Measurements from ENCODE around the gene OAT. TPM values are rescaled to one million over a fixed set of nuclear protein-coding genes. Genes with fewer than 3 reads are reported as not detected.

OAT gene
- total RNA-seq, 1 donor from 2014 or later, result 119 TPM

GRCh38 chr10:124453960-124454610 lies 35.4 kb upstream of the OAT start:
- Histone ChIP-seq H3K4me2 (ENCODE audit: low read length) (no peak overlapping the region), H3K36me3 (ENCODE audit: insufficient read depth, low read length) (no peaks in the 10 kb centered on the region), H4K20me1 (ENCODE audit: insufficient read depth, low read length) (peaks cover 2% of the 10 kb centered on the region), H2AFZ (ENCODE audit: low read depth, low read length) (no peak overlapping the region), H3K4me3 (ENCODE audit: insufficient read depth, low read depth, low read length) (no peak overlapping the region), H3K4me1 (ENCODE audit: insufficient read depth, low read length) (no peaks in the 10 kb centered on the region), H3K27ac (ENCODE audit: low read depth, low read length) (no peak overlapping the region), H3K9ac (ENCODE audit: low read length) (no peak overlapping the region), H3K9me3 (ENCODE audit: insufficient read depth, low read depth, low read length) (no peaks in the 10 kb centered on the region), H3K79me2 (ENCODE audit: insufficient read depth, low read length) (no peaks in the 10 kb centered on the region), H3K27me3 (ENCODE audit: insufficient read depth, low read length) (peaks cover 62% of the 10 kb centered on the region)
- Mint-ChIP-seq H3K9me3 (ENCODE audit: unreplicated experiment) (no peaks in the 10 kb centered on the region), H3K27me3 (ENCODE audit: low read depth, unreplicated experiment) (peaks cover 61% of the 10 kb centered on the region), H3K27ac (ENCODE audit: unreplicated experiment) (no peak overlapping the region), H3K4me3 (ENCODE audit: unreplicated experiment) (no peak overlapping the region), H3K36me3 (ENCODE audit: low read depth, unreplicated experiment) (no peaks in the 10 kb centered on the region), H3K4me1 (ENCODE audit: low read depth, unreplicated experiment) (peaks cover 4% of the 10 kb centered on the region)
- DNase-seq (ENCODE audit: low read depth) (no peak), FAIRE-seq (no peak)
- TF ChIP-seq EZH2 (IDR thresholded peaks at IDR 0.05; ENCODE audit: insufficient read depth, low read length), result no peak
- no peak for TF ChIP-seq CTCF (IDR thresholded peaks at IDR 0.05; ENCODE audit: insufficient read depth, low read depth, low read length)

- no peaks in the 10 kb centered on the region for H3K36me3 ChIP-seq (ENCODE audit: insufficient read depth, low read length)
- peaks cover 74% of the 10 kb centered on the region for H3K27me3 Mint-ChIP-seq (ENCODE audit: low read depth, unreplicated experiment)
- peaks cover 4% of the 10 kb centered on the region for H3K4me1 Mint-ChIP-seq (ENCODE audit: low read depth, unreplicated experiment)
- no peaks in the 10 kb centered on the region for H3K36me3 Mint-ChIP-seq (ENCODE audit: low read depth, unreplicated experiment)
- H4K20me1 ChIP-seq (ENCODE audit: insufficient read depth, low read length), result peaks cover 5% of the 10 kb centered on the region
- FAIRE-seq (no peak), DNase-seq (ENCODE audit: low read depth) (no peak)
- no peak overlapping the region for H3K4me2 ChIP-seq (ENCODE audit: low read length)
- H3K9me3 Mint-ChIP-seq (ENCODE audit: unreplicated experiment), result peaks cover 2% of the 10 kb centered on the region
- no peak overlapping the region for H3K4me3 Mint-ChIP-seq (ENCODE audit: unreplicated experiment)
- peaks cover 81% of the 10 kb centered on the region for H3K27me3 ChIP-seq (ENCODE audit: insufficient read depth, low read length)
- H3K4me1 ChIP-seq (ENCODE audit: insufficient read depth, low read length), result no peaks in the 10 kb centered on the region
- no peaks in the 10 kb centered on the region for H3K9me3 ChIP-seq (ENCODE audit: insufficient read depth, low read depth, low read length)
- no peak overlapping the region for H3K27ac Mint-ChIP-seq (ENCODE audit: unreplicated experiment)
- no peak overlapping the region for H3K27ac ChIP-seq (ENCODE audit: low read depth, low read length)
- no peak overlapping the region for H3K4me3 ChIP-seq (ENCODE audit: insufficient read depth, low read depth, low read length)
- H3K9ac ChIP-seq (ENCODE audit: low read length), result no peak overlapping the region
- H2AFZ ChIP-seq (ENCODE audit: low read depth, low read length), result no peak overlapping the region
- no peaks in the 10 kb centered on the region for H3K79me2 ChIP-seq (ENCODE audit: insufficient read depth, low read length)
- TF ChIP-seq EZH2 (IDR thresholded peaks at IDR 0.05; ENCODE audit: insufficient read depth, low read length) (peak; percentile 19), CTCF (IDR thresholded peaks at IDR 0.05; ENCODE audit: insufficient read depth, low read depth, low read length) (no peak)
Observed at GRCh38 chr10:124451276-124451675, 32.6 kb upstream of the OAT start.

GRCh38 chr10:124450783-124451057 lies 32.0 kb upstream of the OAT start:
- Mint-ChIP-seq H3K4me1 (ENCODE audit: low read depth, unreplicated experiment) (peaks cover 4% of the 10 kb centered on the region), H3K36me3 (ENCODE audit: low read depth, unreplicated experiment) (no peaks in the 10 kb centered on the region), H3K9me3 (ENCODE audit: unreplicated experiment) (peaks cover 2% of the 10 kb centered on the region), H3K27me3 (ENCODE audit: low read depth, unreplicated experiment) (peaks cover 77% of the 10 kb centered on the region), H3K27ac (ENCODE audit: unreplicated experiment) (no peak overlapping the region), H3K4me3 (ENCODE audit: unreplicated experiment) (peak overlapping the region; percentile 23)
- Histone ChIP-seq H3K4me1 (ENCODE audit: insufficient read depth, low read length) (no peaks in the 10 kb centered on the region), H3K27me3 (ENCODE audit: insufficient read depth, low read length) (peaks cover 82% of the 10 kb centered on the region), H3K27ac (ENCODE audit: low read depth, low read length) (no peak overlapping the region), H3K9me3 (ENCODE audit: insufficient read depth, low read depth, low read length) (no peaks in the 10 kb centered on the region), H3K4me2 (ENCODE audit: low read length) (no peak overlapping the region), H3K9ac (ENCODE audit: low read length) (no peak overlapping the region), H3K36me3 (ENCODE audit: insufficient read depth, low read length) (no peaks in the 10 kb centered on the region), H3K4me3 (ENCODE audit: insufficient read depth, low read depth, low read length) (no peak overlapping the region), H3K79me2 (ENCODE audit: insufficient read depth, low read length) (no peaks in the 10 kb centered on the region), H2AFZ (ENCODE audit: low read depth, low read length) (no peak overlapping the region), H4K20me1 (ENCODE audit: insufficient read depth, low read length) (peaks cover 5% of the 10 kb centered on the region)
- DNase-seq (ENCODE audit: low read depth) (no peak), FAIRE-seq (no peak)
- no peak for TF ChIP-seq CTCF (IDR thresholded peaks at IDR 0.05; ENCODE audit: insufficient read depth, low read depth, low read length)
- no peak for TF ChIP-seq EZH2 (IDR thresholded peaks at IDR 0.05; ENCODE audit: insufficient read depth, low read length)
